Esophagus mucosa (tissue), 1 donor: ENCODE results near the gene IVNS1ABP. TPM values are rescaled to one million over a fixed set of nuclear protein-coding genes. Genes with fewer than 3 reads are reported as not detected.
"Not testable (repeated sequence)": the region's sequence is repeated elsewhere in the genome, so short reads cannot be mapped to it uniquely, and the experiment has no call there.

ENCODE experiments used
- ATAC-seq: fragments of 200-7000 bp; cut with Tn5 transposase; one replicate; pipeline ENCODE4 v1.9.1; 2020
- total RNA-seq: library from RNA; stranded (reverse); gene quantifications from one replicate; pipeline ENCODE4 v1.2.4, GENCODE V29; 2023
- donor health status: DM: yes; HTN: yes; CAD: no.

Gene IVNS1ABP
- total RNA-seq, 1 donor from 2014 or later, result 52.8 TPM

- no peak for ATAC-seq
Observed at GRCh38 chr1:185328255-185328654, 11.2 kb upstream of the IVNS1ABP start.

GRCh38 chr1:185325413-185325812, 8.4 kb upstream of the IVNS1ABP start:
- ATAC-seq, result no peak

DNA sequence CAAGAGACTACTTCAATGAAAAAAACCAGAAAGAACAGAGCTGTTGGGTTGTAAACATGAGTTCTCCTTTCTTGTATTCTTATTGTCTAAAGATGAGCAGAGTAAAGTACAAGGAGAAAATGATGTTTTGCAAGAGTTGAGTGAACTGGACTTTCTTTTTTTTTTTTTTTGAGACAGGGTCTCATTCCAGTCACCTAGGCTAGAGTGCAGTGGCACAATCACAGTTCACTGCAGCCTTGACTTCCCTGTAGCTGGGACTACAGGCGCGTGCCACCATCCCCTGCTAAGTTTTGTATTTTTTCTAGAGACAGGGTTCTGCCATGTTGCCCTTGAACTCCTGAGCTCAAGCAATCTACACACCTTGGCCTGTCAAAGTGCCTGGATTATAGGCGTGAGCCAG, 7.1 kb upstream of the IVNS1ABP start:
- ATAC-seq, result no peak

GRCh38 chr1:185322636-185323035, 5.6 kb upstream of the IVNS1ABP start:
- no peak for ATAC-seq

GRCh38 chr1:185321653-185322221, 4.7 kb upstream of the IVNS1ABP start:
- not testable (repeated sequence) for ATAC-seq

- not testable (repeated sequence) for ATAC-seq
Observed at GRCh38 chr1:185321104-185321503, 4.1 kb upstream of the IVNS1ABP start.

DNA sequence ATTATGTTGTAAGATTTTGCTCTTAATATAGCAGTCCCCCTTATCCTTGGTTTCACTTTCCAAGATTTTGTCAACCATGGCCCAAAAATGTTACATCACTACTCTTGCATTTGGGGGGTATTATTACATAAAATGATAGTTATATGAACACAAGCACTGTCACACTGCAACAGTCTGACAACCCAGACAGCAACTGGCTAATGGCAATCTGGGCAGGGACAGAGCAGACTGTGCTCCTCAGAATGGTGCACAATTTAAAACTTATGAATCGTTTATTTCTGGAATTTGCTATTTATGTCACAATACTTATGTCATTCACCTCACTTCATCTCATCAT, 2.1 kb upstream of the IVNS1ABP start:
- ATAC-seq, result no peak

GRCh38 chr1:185318431-185319138, 1.5 kb upstream of the IVNS1ABP start:
- ATAC-seq, result no peak

DNA sequence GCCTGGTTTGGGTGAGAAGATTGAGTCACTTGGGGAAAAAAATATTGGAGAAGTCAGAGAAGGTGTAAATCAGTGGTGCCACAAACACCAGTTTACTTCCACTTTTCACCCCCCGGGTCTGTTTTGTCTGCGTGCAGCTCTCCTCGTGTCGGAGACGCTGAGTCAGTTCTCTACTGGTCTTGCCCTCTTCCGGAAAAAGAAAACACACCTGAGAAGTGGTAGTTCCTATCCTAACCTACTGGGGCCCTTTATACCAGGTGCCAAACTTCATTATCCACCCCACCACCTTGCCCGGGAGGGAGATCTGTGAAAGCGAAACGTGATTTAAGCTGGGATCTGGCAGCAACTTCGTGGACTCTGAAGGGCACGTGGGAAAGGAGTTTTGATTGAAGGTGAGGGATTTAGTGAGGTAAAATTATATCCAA, 855 bp upstream of the IVNS1ABP start:
- ATAC-seq, result peak; percentile 68

DNA sequence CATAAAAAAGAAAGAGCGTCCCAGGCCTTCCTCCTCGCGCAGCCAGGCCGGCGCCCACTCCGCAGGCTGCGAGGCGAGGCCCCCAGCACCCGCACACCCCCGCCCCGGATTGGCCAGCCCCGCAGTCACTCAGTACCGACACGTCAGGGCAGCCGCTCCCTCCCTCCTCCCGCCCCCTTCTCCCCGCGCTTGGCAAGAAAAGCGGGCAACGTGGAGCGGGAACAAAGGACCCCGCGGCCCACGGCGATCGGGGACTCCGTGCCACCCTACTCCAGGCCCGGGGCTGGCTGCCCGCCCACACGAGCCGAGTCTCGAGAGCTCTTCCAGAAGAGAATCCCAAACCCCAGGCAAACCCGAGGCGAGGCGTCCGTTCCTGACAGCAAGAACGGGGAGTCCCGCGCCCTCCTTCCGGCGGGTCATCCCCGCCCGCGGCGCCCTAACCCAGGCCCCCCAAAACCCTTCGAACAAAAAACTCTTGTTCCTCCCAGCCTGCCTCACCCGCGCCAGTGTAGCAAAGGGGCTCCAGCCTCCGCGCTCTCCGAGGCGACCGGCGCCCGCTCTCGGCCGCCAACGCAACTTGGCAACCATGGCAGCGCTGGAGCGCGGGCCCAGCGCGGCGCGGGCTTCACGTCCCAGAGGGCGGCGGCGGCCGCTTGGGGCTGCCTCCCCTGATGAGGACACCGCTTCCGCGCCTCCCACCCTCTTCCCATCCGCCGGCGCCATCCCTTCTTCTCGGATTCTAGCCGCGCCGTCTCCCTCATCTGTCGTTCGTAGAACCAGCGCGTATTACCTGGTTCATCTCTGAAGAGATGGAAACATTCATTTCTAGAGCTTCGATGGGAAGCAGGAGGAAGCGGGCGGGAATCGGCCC, 645 bp downstream of the IVNS1ABP start:
- ATAC-seq, result peak; percentile 75

DNA sequence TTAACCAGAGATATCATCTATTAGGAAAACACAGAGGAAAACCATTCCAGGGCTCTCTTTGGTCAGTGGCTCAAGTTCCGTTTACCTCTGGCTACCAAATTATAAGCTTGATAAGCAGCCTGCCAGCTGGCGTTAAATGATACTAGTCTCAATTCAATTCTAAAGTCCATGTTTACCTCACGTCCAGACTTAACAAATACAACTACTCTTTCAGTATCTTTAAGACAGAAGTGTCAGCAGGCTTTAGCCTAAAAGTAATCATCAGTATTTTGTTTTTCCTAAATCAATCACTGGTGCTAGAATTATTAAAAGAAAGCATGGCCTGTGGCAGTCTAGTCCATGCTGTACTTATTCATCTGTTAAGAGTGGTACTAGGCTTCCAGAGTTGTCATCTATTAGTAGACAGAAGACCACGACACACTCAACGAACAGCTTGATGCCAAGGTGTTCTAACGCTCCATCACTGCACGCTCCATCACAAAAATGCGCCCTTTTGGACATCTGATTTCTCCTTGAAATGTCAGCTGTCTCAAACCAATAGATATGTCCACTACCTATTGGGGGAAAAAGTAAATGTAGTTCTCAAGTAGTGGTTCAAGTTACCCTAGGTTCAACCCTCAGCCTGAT, 1.5 kb downstream of the IVNS1ABP start:
- ATAC-seq, result no peak

DNA sequence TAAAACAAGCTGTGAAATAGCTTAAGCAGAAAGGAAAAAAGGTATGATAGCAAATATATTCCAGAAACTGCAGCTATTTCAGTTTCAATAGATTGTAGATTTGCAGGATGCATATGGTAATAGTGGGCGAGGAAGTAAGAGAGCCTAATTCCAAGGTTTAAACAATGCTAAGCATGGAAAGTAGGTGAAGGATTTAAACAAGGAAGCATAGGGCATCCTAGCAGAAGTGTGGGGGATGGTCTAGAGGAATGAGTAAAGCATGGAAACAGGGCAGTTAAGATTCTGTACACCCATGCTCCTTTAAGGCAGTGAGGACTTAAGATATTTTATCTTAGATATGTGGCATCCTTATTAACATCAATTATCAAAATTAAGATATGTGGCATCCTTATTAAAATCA, 2.6 kb downstream of the IVNS1ABP start:
- ATAC-seq, result no peak

DNA sequence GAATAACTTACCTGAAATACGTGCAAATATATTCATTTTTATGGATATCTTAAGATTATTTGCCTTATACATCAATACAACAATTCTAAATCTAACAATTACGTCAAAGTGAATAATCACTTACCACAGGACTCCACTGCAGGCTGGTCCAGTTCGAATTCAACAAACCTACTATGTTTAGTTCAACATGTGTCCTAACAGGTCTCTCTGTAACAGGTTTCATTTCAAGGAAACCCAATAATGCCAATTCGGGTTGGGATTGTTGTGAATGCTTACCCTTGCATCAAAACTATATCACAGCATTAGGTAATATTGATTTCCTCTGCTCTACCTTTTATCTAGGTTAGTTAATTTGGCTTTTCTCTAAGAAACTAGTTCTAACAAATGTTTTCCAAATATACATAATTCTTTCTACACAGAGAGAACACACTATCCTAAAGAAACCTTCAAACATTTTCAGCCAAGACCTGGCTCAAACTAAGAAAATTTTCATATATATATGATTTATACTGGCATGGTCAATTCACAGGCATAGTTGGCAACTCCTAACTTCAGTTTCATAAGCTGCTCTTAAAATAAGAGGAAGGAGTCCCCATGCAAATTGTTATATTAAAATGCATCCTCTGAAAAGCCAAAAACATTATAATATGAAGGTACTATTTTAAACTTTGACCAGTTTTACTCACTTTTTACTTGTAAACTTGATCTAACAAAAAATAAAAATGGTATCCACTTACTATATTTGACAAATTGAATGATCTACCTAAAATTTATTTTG, 4.5 kb downstream of the IVNS1ABP start:
- no peak for ATAC-seq

- ATAC-seq, result no peak
Observed at GRCh38 chr1:185311589-185312225, 5.3 kb downstream of the IVNS1ABP start.

GRCh38 chr1:185309566-185309965, 7.5 kb downstream of the IVNS1ABP start:
- no peak for ATAC-seq

GRCh38 chr1:185308126-185308525, 8.9 kb downstream of the IVNS1ABP start:
- no peak for ATAC-seq

DNA sequence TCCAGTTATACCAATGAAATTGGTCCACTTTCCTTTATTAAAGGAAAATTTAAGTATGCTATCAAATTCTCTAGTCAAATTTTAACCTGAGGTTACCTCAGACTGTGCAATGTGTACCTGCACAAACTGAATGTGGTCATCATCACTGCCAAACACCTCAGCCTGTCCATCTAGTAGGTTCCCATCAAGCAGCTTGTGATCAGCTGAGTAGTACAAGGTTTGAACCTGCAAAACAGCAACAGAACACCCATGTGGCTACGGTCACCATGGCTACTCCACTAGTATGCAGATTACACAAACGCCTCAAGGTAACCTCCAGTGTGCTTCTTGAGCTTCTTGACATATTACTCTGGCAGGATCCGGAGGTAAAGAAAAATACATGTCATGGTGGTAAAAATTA, 11.6 kb downstream of the IVNS1ABP start:
- ATAC-seq, result no peak

DNA sequence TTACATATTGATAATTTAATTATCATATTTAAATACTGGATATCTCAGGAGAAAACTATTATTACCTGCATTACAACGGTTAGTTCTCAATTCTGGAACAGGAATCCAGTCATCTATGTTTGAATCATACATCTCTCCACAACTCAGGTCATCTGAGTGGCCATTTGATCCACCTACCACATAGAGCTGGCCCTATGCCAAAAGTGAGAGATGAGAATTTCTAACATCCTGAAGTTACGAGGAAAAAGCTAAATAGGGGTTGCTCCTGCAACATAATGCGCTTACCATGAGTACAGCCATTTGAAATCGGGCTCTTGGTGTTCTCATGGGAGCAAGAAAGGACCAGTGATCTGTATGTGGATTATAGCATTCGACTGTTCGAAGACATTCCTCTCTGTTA, 16.9 kb downstream of the IVNS1ABP start:
- no peak for ATAC-seq

GRCh38 chr1:185297982-185298381, 19.1 kb downstream of the IVNS1ABP start:
- ATAC-seq, result no peak

- no peak for ATAC-seq
Observed at GRCh38 chr1:185295091-185295490, 22.0 kb downstream of the IVNS1ABP start.

DNA sequence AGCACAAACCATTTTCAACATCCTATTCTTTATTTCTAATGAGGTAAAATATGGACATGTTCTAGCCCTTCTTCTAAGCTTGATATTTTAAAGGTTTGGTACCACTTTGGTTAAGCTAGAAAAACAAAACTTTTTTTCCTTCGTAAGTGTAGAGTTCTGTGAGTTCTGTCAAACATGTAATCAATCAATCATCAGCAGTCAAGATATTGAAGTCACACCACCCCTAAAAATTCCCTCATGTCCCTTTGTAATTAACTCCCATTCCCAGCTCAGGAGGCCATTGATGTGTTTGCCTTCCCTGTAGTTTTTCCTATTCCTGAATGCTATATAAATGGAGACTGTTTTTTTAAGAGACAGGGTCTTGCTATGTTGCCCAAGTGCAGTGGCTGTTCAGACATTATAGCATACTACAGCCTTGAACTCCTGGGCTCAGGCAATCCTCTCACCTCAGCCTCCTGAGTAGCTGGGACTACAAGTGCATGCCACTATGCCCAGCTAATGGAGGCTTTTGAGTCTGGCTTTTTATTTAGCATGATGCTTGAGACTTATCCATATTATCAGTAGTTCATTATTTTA, 23.0 kb downstream of the IVNS1ABP start:
- ATAC-seq, result no peak

DNA sequence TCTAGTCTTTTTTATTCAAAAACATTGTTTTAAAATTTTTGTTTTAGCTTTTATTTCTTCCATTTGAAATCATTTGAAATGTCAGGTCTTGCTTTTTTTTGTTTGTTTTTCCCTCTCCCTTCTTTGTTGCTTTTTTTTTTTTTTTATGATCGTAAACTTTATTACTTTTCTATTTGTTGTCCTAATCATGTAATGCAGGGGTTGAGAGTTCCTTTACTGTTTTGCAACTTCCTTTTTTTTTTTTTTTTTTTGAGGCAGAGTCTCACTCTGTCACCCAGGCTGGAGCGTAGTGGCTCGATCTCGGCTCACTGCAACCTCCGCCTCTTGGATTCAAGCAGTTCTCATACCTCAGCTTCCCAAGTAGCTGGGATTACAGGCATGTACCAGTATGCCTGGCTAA, 24.8 kb downstream of the IVNS1ABP start:
- ATAC-seq, result no peak
